BJ (cell line): ENCODE measurements around the gene FKBP10. TPM values are rescaled to one million over a fixed set of nuclear protein-coding genes. Genes with fewer than 3 reads are reported as not detected.
"Not testable (repeated sequence)": the region's sequence is repeated elsewhere in the genome, so short reads cannot be mapped to it uniquely, and the experiment has no call there.

Source experiments
- CTCF ChIA-PET: fragments of 350-600 bp; formaldehyde crosslinking; extraction: SDS; loops from one replicate; lab custom pipeline; 2021; ENCODE audit warnings: antibody characterized with exemption, inconsistent platforms; lab: Yijun Ruan, JAX
- POLR2A ChIA-PET: fragments of 300-600 bp; sonication (Branson Sonifier 250); formaldehyde crosslinking; extraction: SDS; loops from one replicate; lab custom pipeline; 2021; ENCODE audit warnings: antibody characterized with exemption; lab: Charles Lee
- DNase-seq: peaks from one replicate; pipeline ENCODE4 v3.0.0-alpha.2; 2011; ENCODE audit warnings: low read depth
- H3K27me3 ChIP-seq: 2 replicates; pipeline ENCODE4 v1.6.0; 2011; ENCODE audit warnings: low read length; ENCODE audit not compliant: control insufficient read depth, insufficient read depth
- H3K36me3 ChIP-seq: 2 replicates; pipeline ENCODE4 v1.5.1; 2011; ENCODE audit warnings: low read length; ENCODE audit not compliant: control insufficient read depth, insufficient read depth
- H3K4me3 ChIP-seq: 2 replicates; pipeline ENCODE4 v1.5.1; 2011; ENCODE audit warnings: low read depth, mild to moderate bottlenecking, control low read depth, low read length
- polyA plus RNA-seq: library from polyadenylated mRNA; depleted of rRNA; stranded (reverse); fragments of >200 nt; gene quantifications from 2 replicates; pipeline ENCODE4 v1.2.3, GENCODE V29; 2011
- TF ChIP-seq, protein P1 (sequence below): IDR thresholded peaks from 2 replicates; pipeline ENCODE4 v1.5.1; 2011; ENCODE audit warnings: low read depth, mild to moderate bottlenecking, control low read depth, inconsistent platforms, low read length, moderate library complexity; ENCODE audit not compliant: insufficient read depth

Gene FKBP10
- polyA plus RNA-seq, 1 experiment, result 1,571 TPM

DNA sequence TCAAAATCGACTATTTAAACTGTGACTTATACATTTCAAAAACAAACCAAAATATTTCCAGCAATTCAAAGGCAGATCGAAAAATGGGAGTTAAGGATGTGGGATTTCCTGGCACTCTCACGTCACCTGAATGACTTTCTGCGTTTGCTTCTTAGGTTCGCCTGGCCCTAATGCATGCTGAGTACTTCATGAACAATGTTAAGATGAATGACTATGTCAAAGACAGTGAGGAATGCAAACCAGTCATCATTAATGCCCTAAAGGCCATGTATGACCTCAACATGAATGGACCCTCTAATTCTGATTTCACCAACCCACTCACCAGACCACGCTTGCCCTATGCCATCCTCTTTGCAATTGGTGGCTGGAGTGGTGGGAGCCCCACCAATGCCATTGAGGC is 32.2 kb downstream of the FKBP10 start:
- DNase-seq, result no peak
- POLR2A ChIA-PET, result no interaction called here

DNA sequence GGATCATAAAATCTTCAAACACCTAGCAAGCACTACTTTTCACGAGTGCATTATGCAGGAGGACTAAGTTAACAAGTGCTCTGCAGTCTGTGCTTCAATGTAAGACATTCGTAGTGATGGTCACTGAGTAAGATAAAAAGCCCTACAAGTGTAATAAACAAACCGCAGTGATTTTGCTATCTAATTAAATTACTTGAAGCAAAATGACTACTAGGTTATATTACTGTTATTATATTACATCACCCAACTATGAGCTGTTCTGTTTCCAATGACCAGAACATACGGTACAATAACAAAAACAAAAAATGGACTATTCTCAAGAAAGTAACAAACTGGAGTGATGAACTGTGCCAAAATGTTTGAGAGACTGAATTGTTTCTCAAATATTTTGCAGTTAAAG is 36.0 kb downstream of the FKBP10 start:
- ChIA-PET CTCF (interaction anchor here (0.9 to 1.9 kb wide), 3 partner anchors 12 to 47 kb away, joined by 3 to 4 read pairs (median 4); no protein-coding TSS in a partner anchor), POLR2A (no interaction called here)
- TF ChIP-seq, protein P1, sequence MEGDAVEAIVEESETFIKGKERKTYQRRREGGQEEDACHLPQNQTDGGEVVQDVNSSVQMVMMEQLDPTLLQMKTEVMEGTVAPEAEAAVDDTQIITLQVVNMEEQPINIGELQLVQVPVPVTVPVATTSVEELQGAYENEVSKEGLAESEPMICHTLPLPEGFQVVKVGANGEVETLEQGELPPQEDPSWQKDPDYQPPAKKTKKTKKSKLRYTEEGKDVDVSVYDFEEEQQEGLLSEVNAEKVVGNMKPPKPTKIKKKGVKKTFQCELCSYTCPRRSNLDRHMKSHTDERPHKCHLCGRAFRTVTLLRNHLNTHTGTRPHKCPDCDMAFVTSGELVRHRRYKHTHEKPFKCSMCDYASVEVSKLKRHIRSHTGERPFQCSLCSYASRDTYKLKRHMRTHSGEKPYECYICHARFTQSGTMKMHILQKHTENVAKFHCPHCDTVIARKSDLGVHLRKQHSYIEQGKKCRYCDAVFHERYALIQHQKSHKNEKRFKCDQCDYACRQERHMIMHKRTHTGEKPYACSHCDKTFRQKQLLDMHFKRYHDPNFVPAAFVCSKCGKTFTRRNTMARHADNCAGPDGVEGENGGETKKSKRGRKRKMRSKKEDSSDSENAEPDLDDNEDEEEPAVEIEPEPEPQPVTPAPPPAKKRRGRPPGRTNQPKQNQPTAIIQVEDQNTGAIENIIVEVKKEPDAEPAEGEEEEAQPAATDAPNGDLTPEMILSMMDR, result no peak
- no peak for DNase-seq
- no peaks in the 10 kb centered on the region for H3K27me3 ChIP-seq
- no peaks in the 10 kb centered on the region for H3K36me3 ChIP-seq
- H3K4me3 ChIP-seq, result no peak overlapping the region

More for the DNA sequence above, 32.2 kb downstream of the FKBP10 start:
- CTCF ChIA-PET, result no interaction called here
- TF ChIP-seq, protein P1, result no peak
- H3K27me3 ChIP-seq, result no peaks in the 10 kb centered on the region
- no peaks in the 10 kb centered on the region for H3K36me3 ChIP-seq
- no peak overlapping the region for H3K4me3 ChIP-seq

DNA sequence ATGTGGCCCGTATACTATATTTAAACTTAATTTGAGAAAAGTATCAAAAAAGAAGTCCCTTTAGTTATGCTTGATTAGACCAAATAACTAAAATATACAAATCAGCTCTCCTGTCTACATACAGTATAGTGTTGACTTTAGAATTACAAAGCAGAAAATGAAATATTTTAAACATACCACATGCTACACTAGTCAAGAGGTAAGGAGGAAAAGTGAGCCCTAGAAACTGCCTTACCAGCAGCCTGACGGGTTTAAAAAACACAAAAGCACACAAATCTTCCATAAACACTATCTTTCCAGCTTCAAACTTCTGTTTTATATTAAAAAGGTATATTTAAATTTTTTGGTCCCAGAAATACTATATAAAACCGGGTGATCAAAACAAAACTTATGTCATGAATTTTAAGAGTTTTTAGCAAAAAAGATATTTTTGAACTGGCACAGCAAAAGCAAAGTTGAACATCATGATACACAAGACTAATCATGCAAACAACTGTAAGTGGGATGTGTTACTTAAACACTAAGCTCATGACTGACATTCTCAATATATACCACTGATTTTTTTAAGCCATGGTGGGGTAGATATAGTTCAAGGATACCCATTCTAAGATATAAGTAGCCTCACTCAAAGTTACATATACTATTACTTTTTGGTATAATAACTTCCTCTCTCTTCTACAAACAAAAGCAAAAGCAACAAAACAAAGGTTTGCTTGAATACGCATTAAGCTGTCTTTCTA is 36.6 kb downstream of the FKBP10 start:
- Histone ChIP-seq H3K27me3 (no peaks in the 10 kb centered on the region), H3K36me3 (no peaks in the 10 kb centered on the region), H3K4me3 (no peak overlapping the region)
- no peak for DNase-seq
- ChIA-PET CTCF (interaction anchor here (0.6 to 1.9 kb wide), 4 partner anchors 15 to 95 kb away, joined by 3 to 4 read pairs (median 4); no protein-coding TSS in a partner anchor), POLR2A (no interaction called here)
- TF ChIP-seq, protein P1, result no peak

DNA sequence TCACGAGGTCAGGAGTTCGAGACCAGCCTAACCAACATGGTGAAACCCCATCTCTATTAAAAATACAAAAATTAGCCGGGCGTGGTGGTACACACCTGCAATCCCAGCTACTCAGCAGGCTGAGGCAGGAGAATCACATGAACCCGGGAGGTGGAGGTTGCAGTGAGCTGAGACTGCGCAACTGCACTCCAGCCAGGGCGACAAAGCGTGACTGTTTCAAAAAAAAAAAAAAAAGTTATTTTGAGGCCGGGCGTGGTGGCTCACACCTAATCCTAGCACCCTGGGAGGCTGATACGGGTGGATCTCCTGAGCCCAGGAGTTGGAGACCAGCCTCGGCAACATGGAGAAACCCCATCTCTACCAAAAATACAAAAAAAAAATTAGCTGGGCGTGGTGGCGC is 38.6 kb downstream of the FKBP10 start:
- DNase-seq, H3K36me3 ChIP-seq, H3K27me3 ChIP-seq, POLR2A ChIA-PET, H3K4me3 ChIP-seq: not testable (repeated sequence)
- CTCF ChIA-PET, result interaction anchor here (0.7 to 1.4 kb wide), 3 partner anchors 10 to 175 kb away, joined by 3 read pairs; no protein-coding TSS in a partner anchor

DNA sequence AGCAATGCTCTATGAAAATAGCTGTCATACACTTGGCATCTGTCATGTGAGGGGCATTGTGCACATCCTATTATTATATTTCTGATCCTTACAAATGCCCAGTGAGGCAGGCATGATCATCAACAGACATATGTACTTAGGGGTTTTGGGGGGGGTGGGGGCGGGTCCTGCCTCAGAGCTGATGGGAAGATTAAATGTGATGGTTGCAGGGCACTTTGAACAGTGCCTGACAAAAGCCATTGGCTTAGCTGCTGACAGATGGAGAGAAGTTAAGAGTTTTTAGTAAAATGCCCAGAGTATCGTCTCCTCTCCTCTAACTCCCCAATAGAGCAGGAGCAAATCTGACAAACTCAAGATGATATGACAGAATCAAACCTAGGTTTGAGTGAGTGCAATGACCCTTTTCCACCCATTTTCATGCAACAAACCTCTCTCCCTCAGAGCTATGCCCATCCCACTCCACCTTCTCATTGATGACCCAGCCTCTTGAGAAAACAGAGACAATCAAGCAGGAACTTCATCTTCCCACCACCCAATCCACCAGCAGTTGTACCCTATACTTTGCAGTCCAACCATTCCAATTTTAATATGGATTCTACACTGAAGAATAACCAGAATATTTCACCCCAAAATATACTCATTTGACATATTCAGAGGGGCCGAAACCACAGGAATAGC is 47.6 kb downstream of the FKBP10 start:
- CTCF ChIA-PET, result interaction anchor here (1.0 to 1.1 kb wide), 3 partner anchors 12 to 58 kb away, joined by 3 read pairs; partner anchors contain the start of gene ACLY
- POLR2A ChIA-PET, result no interaction called here

More for the DNA sequence above, 47.6 kb downstream of the FKBP10 start:
- TF ChIP-seq, protein P1, result no peak
- H3K4me3 ChIP-seq, result no peak overlapping the region
- no peaks in the 10 kb centered on the region for H3K36me3 ChIP-seq
- DNase-seq, result no peak
- H3K27me3 ChIP-seq, result no peaks in the 10 kb centered on the region
